Gastrocnemius medialis (tissue), 4 donors: ENCODE measurements around the gene PIP4K2A. TPM values are rescaled to one million over a fixed set of nuclear protein-coding genes. Genes with fewer than 3 reads are reported as not detected.
"Not testable (repeated sequence)": the region's sequence is repeated elsewhere in the genome, so short reads cannot be mapped to it uniquely, and the experiment has no call there.

Experiments
- ATAC-seq, 2 donors: fragments of 150-250 bp; one replicate each; pipeline ENCODE4 v1.9.1; 2016
- DNase-seq, 2 donors: peaks; one replicate each; pipeline ENCODE4 v3.0.0-alpha.2; 2019
- H3K27ac ChIP-seq, 4 donors: fragments of 200-600 bp; sonication (generic); 1 replicate in 1 of 4; 2 replicates in 3 of 4; pipeline ENCODE4 v1.5.1; 2016 to 2018; ENCODE audit warnings: mild to moderate bottlenecking in 2 of 4, moderate library complexity in 1 of 4
- H3K27me3 ChIP-seq, 3 donors: fragments of 200-600 bp; sonication (generic) in 2 of 3; 1 replicate in 1 of 3; 2 replicates in 2 of 3; pipeline versions ENCODE4 v1.5.1 to v1.6.0; 2016 to 2019; ENCODE audit warnings: mild to moderate bottlenecking in 1 of 3, moderate library complexity in 1 of 3
- H3K36me3 ChIP-seq, 2 donors: fragments of 200-600 bp; sonication (generic) in 1 of 2; one replicate each; pipeline ENCODE4 v1.5.1; 2017 to 2018
- H3K4me1 ChIP-seq, 2 donors: fragments of 200-600 bp; sonication (generic) in 1 of 2; one replicate each; pipeline ENCODE4 v1.5.1; 2016 to 2017; ENCODE audit warnings: mild to moderate bottlenecking in 2 of 2
- H3K4me3 ChIP-seq, 4 donors: fragments of 200-600 bp; sonication (generic) in 3 of 4; 1 replicate in 1 of 4; 2 replicates in 3 of 4; pipeline ENCODE4 v1.5.1; 2016 to 2019; ENCODE audit warnings: mild to moderate bottlenecking in 2 of 4
- H3K9me3 ChIP-seq, 3 donors: fragments of 200-600 bp; sonication (generic) in 2 of 3; 1 replicate in 1 of 3; 2 replicates in 2 of 3; pipeline ENCODE4 v1.5.1; 2016 to 2019
- CTCF ChIP-seq, 5 experiments: fragments of 450-650 bp in 3 of 5; fragments of 200-600 bp in 2 of 5; sonication (generic) in 2 of 5; IDR thresholded peaks in 4 of 5; conservative IDR thresholded peaks in 1 of 5; 1 replicate in 4 of 5; 2 replicates in 1 of 5; pipeline ENCODE4 v1.5.1; 2016 to 2019; ENCODE audit warnings: antibody characterized with exemption in 5 of 5, mild to moderate bottlenecking in 3 of 5, moderate library complexity in 3 of 5
- POLR2A ChIP-seq, 2 donors: fragments of 450-650 bp; IDR thresholded peaks; one replicate each; pipeline ENCODE4 v1.6.1; 2017; ENCODE audit warnings: antibody characterized with exemption in 2 of 2, mild to moderate bottlenecking in 2 of 2, moderate library complexity in 2 of 2
- in situ Hi-C, 4 donors: fragments of 200-750 bp; cut with MboI; loops; one replicate each; pipeline versions ENCODE4 v1.15.0 to v1.8.0; 2017; ENCODE audit warnings: low sequenced_read_pairs in 4 of 4
- intact Hi-C: fragments of 100-400 bp; cut with DNase I; formaldehyde crosslinking; loops from one replicate; pipeline ENCODE4 v1.15.1; 2023; ENCODE audit warnings: low total_unique reads
- total RNA-seq, 4 donors: library from RNA; depleted of rRNA; stranded (reverse); fragments of >200 nt; gene quantifications; one replicate each; pipeline versions ENCODE4 v1.1.0 to v1.2.3, GENCODE V29; 2016

PIP4K2A gene
- total RNA-seq, 4 donors from 2014 or later = 3.9 to 7.5 (median 4.7) TPM

- ATAC-seq (no peak), DNase-seq (no peak)
- intact Hi-C loops = no loop called here
- no peaks in the 10 kb centered on the region for H3K36me3 ChIP-seq
- in situ Hi-C loops = no loop called here
- H3K9me3 ChIP-seq = no peaks in the 10 kb centered on the region
- H3K4me3 ChIP-seq = no peak overlapping the region
- no peaks in the 10 kb centered on the region for H3K4me1 ChIP-seq
- no peaks in the 10 kb centered on the region for H3K27me3 ChIP-seq
- TF ChIP-seq POLR2A (IDR thresholded peaks at IDR 0.05) (no peak), CTCF (IDR thresholded peaks at IDR 0.05 in 4 of 5, conservative IDR thresholded peaks at IDR 0.05 in 1 of 5) (no peak)
- no peak overlapping the region for H3K27ac ChIP-seq
Observed at GRCh38 chr10:22723343-22723779, 9.0 kb upstream of the PIP4K2A start.

- DNase-seq = no peak
- Histone ChIP-seq H3K27ac (no peak overlapping the region), H3K4me3 (no peak overlapping the region), H3K9me3 (no peaks in the 10 kb centered on the region), H3K36me3 (no peaks in the 10 kb centered on the region), H3K4me1 (no peaks in the 10 kb centered on the region), H3K27me3 (no peaks in the 10 kb centered on the region)
- ATAC-seq = no peak
- intact Hi-C loops = no loop called here
- in situ Hi-C loops = no loop called here
- TF ChIP-seq CTCF (IDR thresholded peaks at IDR 0.05 in 4 of 5, conservative IDR thresholded peaks at IDR 0.05 in 1 of 5) = no peak
- TF ChIP-seq POLR2A (IDR thresholded peaks at IDR 0.05) = no peak
Observed at GRCh38 chr10:22722626-22723169, 8.3 kb upstream of the PIP4K2A start.

GRCh38 chr10:22720667-22721066, 6.3 kb upstream of the PIP4K2A start:
- DNase-seq (no peak), ATAC-seq (no peak)
- no peaks in the 10 kb centered on the region for H3K27me3 ChIP-seq
- no peak overlapping the region for H3K4me3 ChIP-seq
- intact Hi-C loops = no loop called here
- no peaks in the 10 kb centered on the region for H3K4me1 ChIP-seq
- in situ Hi-C loops = no loop called here
- H3K9me3 ChIP-seq = no peaks in the 10 kb centered on the region
- TF ChIP-seq POLR2A (IDR thresholded peaks at IDR 0.05) (no peak), CTCF (IDR thresholded peaks at IDR 0.05 in 4 of 5, conservative IDR thresholded peaks at IDR 0.05 in 1 of 5) (no peak)
- H3K27ac ChIP-seq = no peak overlapping the region
- no peaks in the 10 kb centered on the region for H3K36me3 ChIP-seq

GRCh38 chr10:22719406-22720042, 5.1 kb upstream of the PIP4K2A start:
- Histone ChIP-seq H3K4me3 (no peak overlapping the region), H3K36me3 (no peaks in the 10 kb centered on the region), H3K4me1 (peaks cover 0 to 2% of the 10 kb centered on the region in 2 donors), H3K27me3 (no peaks in the 10 kb centered on the region), H3K9me3 (no peaks in the 10 kb centered on the region), H3K27ac (no peak overlapping the region)
- no peak for TF ChIP-seq CTCF (IDR thresholded peaks at IDR 0.05 in 4 of 5, conservative IDR thresholded peaks at IDR 0.05 in 1 of 5)
- TF ChIP-seq POLR2A (IDR thresholded peaks at IDR 0.05) = no peak
- in situ Hi-C loops (no loop called here), intact Hi-C loops (loop anchor here (10.0 kb wide), 1 partner anchor 395 kb away; the partner anchor contains the start of gene BMI1)
- ATAC-seq = no peak
- DNase-seq = no peak

GRCh38 chr10:22718659-22719058, 4.3 kb upstream of the PIP4K2A start:
- in situ Hi-C loops, H3K4me1 ChIP-seq, H3K27me3 ChIP-seq, H3K4me3 ChIP-seq, H3K9me3 ChIP-seq, ATAC-seq, H3K36me3 ChIP-seq, H3K27ac ChIP-seq: not testable (repeated sequence)
- intact Hi-C loops = loop anchor here (10.0 kb wide), 1 partner anchor 394 kb away; the partner anchor contains the start of gene BMI1
- DNase-seq = peak in 1 of 2 donors; percentile 20
